H1 (cell line): ENCODE measurements around the gene SAMD4A. TPM values are rescaled to one million over a fixed set of nuclear protein-coding genes. Genes with fewer than 3 reads are reported as not detected.

ENCODE experiments used
- CTCF ChIA-PET: fragments of 300-600 bp; sonication (Branson Sonifier 250); formaldehyde crosslinking; loops from one replicate; lab custom pipeline; 2021; ENCODE audit not compliant: partially characterized antibody; lab: Charles Lee
- POLR2A ChIA-PET: fragments of 300-600 bp; sonication (Branson Sonifier 250); formaldehyde crosslinking; loops from one replicate; lab custom pipeline; 2021; ENCODE audit warnings: inconsistent platforms; ENCODE audit not compliant: partially characterized antibody; lab: Charles Lee
- DNase-seq, 2 experiments: peaks; one replicate each; pipeline versions ENCODE4 v3.0.0 to v3.0.0-alpha.2; 2010 to 2022; ENCODE audit warnings: low spot score in 2 of 2, low read depth in 1 of 2, mixed read lengths in 1 of 2
- FAIRE-seq: peaks from 2 replicates; lab custom pipeline; 2011; peaks lifted over from hg19 to GRCh38; lab: Jason Lieb, UNC
- H2AFZ ChIP-seq: 2 replicates; pipeline ENCODE4 v1.8.1; 2012; ENCODE audit warnings: low read length, inconsistent platforms
- H2AK5ac ChIP-seq: 2 replicates; pipeline ENCODE4 v1.6.1; 2013; ENCODE audit warnings: low read depth, low read length
- H2BK120ac ChIP-seq: replicated peaks from 2 replicates; pipeline ENCODE3; 2013; ENCODE audit warnings: low read depth, low read length, inconsistent platforms
- H2BK12ac ChIP-seq: 2 replicates; pipeline ENCODE4 v1.6.1; 2013; ENCODE audit warnings: low read depth, low read length
- H2BK15ac ChIP-seq: 2 replicates; pipeline ENCODE4 v1.6.1; 2013; ENCODE audit warnings: low read length
- H2BK20ac ChIP-seq: 2 replicates; pipeline ENCODE4 v1.6.1; 2013; ENCODE audit warnings: low read length
- H2BK5ac ChIP-seq: 2 replicates; pipeline ENCODE4 v1.6.1; 2013; ENCODE audit warnings: low read depth, low read length
- H3K14ac ChIP-seq: 2 replicates; pipeline ENCODE4 v1.6.1; 2013; ENCODE audit warnings: inconsistent platforms; ENCODE audit not compliant: insufficient read length
- H3K18ac ChIP-seq: 2 replicates; pipeline ENCODE4 v1.6.1; 2013; ENCODE audit warnings: low read length; ENCODE audit errors: extremely low read depth
- H3K23ac ChIP-seq: 2 replicates; pipeline ENCODE4 v1.6.1; 2013; ENCODE audit warnings: inconsistent platforms; ENCODE audit not compliant: insufficient read length
- H3K23me2 ChIP-seq: 2 replicates; pipeline ENCODE4 v1.6.1; 2013; ENCODE audit warnings: low read depth, low read length
- H3K27ac ChIP-seq: 2 replicates; pipeline ENCODE4 v1.6.1; 2011; ENCODE audit warnings: low read depth, low read length, inconsistent platforms
- H3K27me3 ChIP-seq, 4 experiments: replicated peaks in 1 of 4; 1 replicate in 1 of 4; 2 replicates in 3 of 4; pipeline versions ENCODE4 v1.6.1 to v1.8.1; 2011 to 2013; ENCODE audit warnings: low read length in 3 of 4, mild to moderate bottlenecking in 3 of 4, inconsistent platforms in 2 of 4, mixed read lengths in 2 of 4, moderate library complexity in 1 of 4; ENCODE audit not compliant: control insufficient read depth in 3 of 4, insufficient read depth in 3 of 4; ENCODE audit errors: extremely low read depth in 1 of 4
- H3K36me3 ChIP-seq, 4 experiments: 2 replicates each; pipeline versions ENCODE4 v1.6.1 to v1.8.1; 2011 to 2013; ENCODE audit warnings: mild to moderate bottlenecking in 4 of 4, low read length in 3 of 4, moderate library complexity in 2 of 4, control low read depth in 1 of 4, inconsistent platforms in 1 of 4; ENCODE audit not compliant: insufficient read depth in 4 of 4, control insufficient read depth in 2 of 4
- H3K4ac ChIP-seq: replicated peaks from 2 replicates; pipeline ENCODE3; 2013; ENCODE audit warnings: low read length, low read depth, mixed read lengths, inconsistent platforms; ENCODE audit not compliant: insufficient read length
- H3K4me1 ChIP-seq, 4 experiments: replicated peaks in 1 of 4; 1 replicate in 1 of 4; 2 replicates in 3 of 4; pipeline versions ENCODE4 v1.6.1 to v1.8.1; 2011 to 2013; ENCODE audit warnings: low read length in 3 of 4, inconsistent platforms in 2 of 4, mixed read lengths in 1 of 4; ENCODE audit not compliant: insufficient read depth in 4 of 4, control insufficient read depth in 3 of 4
- H3K4me2 ChIP-seq, 2 experiments: 2 replicates each; pipeline versions ENCODE4 v1.6.1 to v1.8.1; 2011 to 2013; ENCODE audit warnings: low read depth in 2 of 2, low read length in 2 of 2, control low read depth in 1 of 2, inconsistent platforms in 1 of 2, mild to moderate bottlenecking in 1 of 2; ENCODE audit not compliant: insufficient read depth in 1 of 2
- H3K4me3 ChIP-seq, 4 experiments: fragments of 200-600, 300-600 bp in 1 of 4; sonication (generic), shearing (Covaris generic), sonication (Bioruptor Twin) in 1 of 4; 2 replicates each; pipeline versions ENCODE4 v1.5.1 to v1.8.1; 2011 to 2016; ENCODE audit warnings: low read length in 4 of 4, low read depth in 3 of 4, control low read depth in 2 of 4, inconsistent platforms in 2 of 4, mild to moderate bottlenecking in 2 of 4, mixed read lengths in 1 of 4, moderate library complexity in 1 of 4; ENCODE audit not compliant: insufficient read depth in 2 of 4; ENCODE audit errors: extremely low read depth in 1 of 4
- H3K56ac ChIP-seq: replicated peaks from 2 replicates; pipeline ENCODE3; 2013; ENCODE audit warnings: low read depth, mild to moderate bottlenecking, mixed read lengths, low read length, inconsistent platforms; ENCODE audit not compliant: insufficient read length
- H3K79me1 ChIP-seq: 2 replicates; pipeline ENCODE4 v1.6.1; 2013; ENCODE audit warnings: low read depth, low read length, control low read depth
- H3K79me2 ChIP-seq, 2 experiments: 2 replicates each; pipeline versions ENCODE4 v1.6.1 to v1.8.1; 2012 to 2013; ENCODE audit warnings: low read length in 2 of 2, mild to moderate bottlenecking in 2 of 2, inconsistent platforms in 1 of 2; ENCODE audit not compliant: insufficient read depth in 2 of 2, control insufficient read depth in 1 of 2
- H3K9ac ChIP-seq, 4 experiments: replicated peaks in 1 of 4; 1 replicate in 1 of 4; 2 replicates in 3 of 4; pipeline versions ENCODE4 v1.6.1 to v1.8.1; 2011 to 2013; ENCODE audit warnings: low read depth in 3 of 4, low read length in 3 of 4, control low read depth in 2 of 4, mild to moderate bottlenecking in 2 of 4, moderate library complexity in 2 of 4, inconsistent platforms in 1 of 4; ENCODE audit errors: extremely low read depth in 1 of 4
- H3K9me3 ChIP-seq, 2 experiments: 2 replicates each; pipeline versions ENCODE4 v1.6.1 to v1.8.1; 2012 to 2013; ENCODE audit warnings: mild to moderate bottlenecking in 2 of 2, moderate library complexity in 2 of 2, control low read depth in 1 of 2, inconsistent platforms in 1 of 2, low read depth in 1 of 2, low read length in 1 of 2, mixed read lengths in 1 of 2; ENCODE audit not compliant: insufficient read depth in 2 of 2
- H4K20me1 ChIP-seq, 2 experiments: replicated peaks in 1 of 2; 2 replicates each; pipeline versions ENCODE3 to v1.8.1; 2011 to 2013; ENCODE audit warnings: inconsistent platforms in 2 of 2, low read length in 2 of 2, mild to moderate bottlenecking in 1 of 2; ENCODE audit not compliant: insufficient read depth in 2 of 2, control insufficient read depth in 1 of 2
- H4K5ac ChIP-seq: 2 replicates; pipeline ENCODE4 v1.6.1; 2013; ENCODE audit warnings: low read length, low read depth, mixed read lengths, inconsistent platforms; ENCODE audit not compliant: insufficient read length
- H4K8ac ChIP-seq: 2 replicates; pipeline ENCODE4 v1.8.0; 2013; ENCODE audit warnings: mild to moderate bottlenecking, moderate library complexity, low read length, inconsistent platforms; ENCODE audit not compliant: insufficient read depth; ENCODE audit errors: extremely low read depth
- H4K91ac ChIP-seq: replicated peaks from 2 replicates; pipeline ENCODE3; 2013; ENCODE audit warnings: low read length, mixed read lengths, inconsistent platforms; ENCODE audit not compliant: insufficient read length
- CBX5 ChIP-seq: fragments of 300-800, 300-1000 bp; sonication (generic); IDR thresholded peaks from 2 replicates; pipeline ENCODE4 v1.7.1; 2016; ENCODE audit warnings: antibody characterized with exemption, low read length, low read depth
- CHD2 ChIP-seq: IDR thresholded peaks from 2 replicates; pipeline ENCODE4 v1.6.1; 2012; ENCODE audit warnings: low read length, improper control_type of control experiment
- CREB1 ChIP-seq: IDR thresholded peaks from 2 replicates; pipeline ENCODE4 v1.6.1; 2012; ENCODE audit warnings: inconsistent platforms
- CTBP2 ChIP-seq: IDR thresholded peaks from 2 replicates; pipeline ENCODE4 v1.7.0; 2011; ENCODE audit warnings: borderline replicate concordance, mild to moderate bottlenecking, moderate library complexity, mixed read lengths, low read length; ENCODE audit not compliant: insufficient read depth, insufficient read length
- EGR1 ChIP-seq: IDR thresholded peaks from 2 replicates; pipeline ENCODE4 v1.6.1; 2011; ENCODE audit warnings: low read depth, low read length, borderline replicate concordance
- GABPA ChIP-seq: IDR thresholded peaks from 2 replicates; pipeline ENCODE4 v1.6.1; 2011; ENCODE audit warnings: mild to moderate bottlenecking, low read length, moderate library complexity, borderline replicate concordance; ENCODE audit not compliant: insufficient read depth
- HDAC2 ChIP-seq, 2 experiments: fragments of 300-600 bp in 1 of 2; sonication (generic) in 1 of 2; IDR thresholded peaks; 2 replicates each; pipeline ENCODE4 v1.6.1; 2011 to 2012; ENCODE audit warnings: low read depth in 2 of 2, low read length in 2 of 2, mild to moderate bottlenecking in 2 of 2, moderate library complexity in 2 of 2, borderline replicate concordance in 1 of 2, inconsistent platforms in 1 of 2
- JUN ChIP-seq: IDR thresholded peaks from 2 replicates; pipeline ENCODE4 v1.6.1; 2011; ENCODE audit warnings: low read depth, mild to moderate bottlenecking, improper control_type of control experiment, low read length
- KDM4A ChIP-seq: IDR thresholded peaks from one replicate; pipeline ENCODE4 v1.7.1; 2012; ENCODE audit warnings: low read depth, mild to moderate bottlenecking, moderate library complexity, low read length, inconsistent platforms; ENCODE audit not compliant: severe bottlenecking
- MAFK ChIP-seq: IDR thresholded peaks from 2 replicates; pipeline ENCODE4 v1.6.1; 2012; ENCODE audit warnings: low read depth, mild to moderate bottlenecking, improper control_type of control experiment, low read length
- POLR2A ChIP-seq, 2 experiments: IDR thresholded peaks; 1 replicate in 1 of 2; 2 replicates in 1 of 2; pipeline ENCODE4 v1.6.1; 2011; ENCODE audit warnings: low read depth in 2 of 2, low read length in 2 of 2, mild to moderate bottlenecking in 2 of 2; ENCODE audit errors: control extremely low read depth in 1 of 2
- POLR2AphosphoS5 ChIP-seq: IDR thresholded peaks from 2 replicates; pipeline ENCODE4 v1.6.1; 2011; ENCODE audit warnings: low read depth, low read length
- SP2 ChIP-seq: IDR thresholded peaks from 2 replicates; pipeline ENCODE4 v1.6.1; 2012; ENCODE audit warnings: mild to moderate bottlenecking, low read length, inconsistent platforms
- SP4 ChIP-seq: IDR thresholded peaks from 2 replicates; pipeline ENCODE4 v1.6.1; 2012; ENCODE audit warnings: low read length, inconsistent platforms
- TAF1 ChIP-seq: IDR thresholded peaks from 2 replicates; pipeline ENCODE4 v1.6.1; 2011; ENCODE audit warnings: mild to moderate bottlenecking, low read depth, low read length
- TAF7 ChIP-seq: optimal IDR thresholded peaks from 2 replicates; pipeline ENCODE3; 2011; ENCODE audit warnings: low read depth, mild to moderate bottlenecking, inconsistent platforms, low read length, moderate library complexity, borderline replicate concordance
- WGBS, 2 experiments: shearing (Covaris generic) in 1 of 2; methylation state at CpG; one replicate each; pipeline versions ENCODE4 v1.1.6 to v1.1.7; 2013 to 2015; ENCODE audit warnings: low lambda C conversion rate in 2 of 2, mixed read lengths in 2 of 2, inconsistent platforms in 1 of 2, low coverage in 1 of 2, missing lambda C conversion rate in 1 of 2; ENCODE audit not compliant: insufficient replicate concordance in 2 of 2, insufficient coverage in 1 of 2, insufficient read length in 1 of 2; ENCODE audit errors: extremely low coverage in 1 of 2, missing lambda C conversion rate in 1 of 2; 5-methylcytosine and 5-hydroxymethylcytosine counted together
- polyA plus RNA-seq, 7 experiments: library from polyadenylated mRNA; depleted of rRNA in 3 of 7; stranded (reverse) in 5 of 7; unstranded in 2 of 7; fragments of >200 nt in 5 of 7; fragments of 200-250 nt in 2 of 7; gene quantifications; 1 replicate in 5 of 7; 2 replicates in 1 of 7; 4 replicates in 1 of 7; pipeline versions ENCODE4 v1.2.1 to v1.2.3, GENCODE V29; 2011 to 2013; ENCODE audit warnings: missing spikeins in 2 of 7, mixed read lengths in 2 of 7
- total RNA-seq: library from RNA; stranded (reverse); fragmentation: NEBNext Ultra II Directional; extraction: Animal tissue kit (Norgen Biotek cat#: 25700); gene quantifications from 2 replicates; pipeline ENCODE4 v1.2.1, GENCODE V29; 2021

Gene SAMD4A
- total and polyA plus RNA-seq, 2 of the 8 experiments (the other 6 are each of a cell fraction or from before 2014, with no cell fraction given), result 2.4 to 12.3 TPM

DNA sequence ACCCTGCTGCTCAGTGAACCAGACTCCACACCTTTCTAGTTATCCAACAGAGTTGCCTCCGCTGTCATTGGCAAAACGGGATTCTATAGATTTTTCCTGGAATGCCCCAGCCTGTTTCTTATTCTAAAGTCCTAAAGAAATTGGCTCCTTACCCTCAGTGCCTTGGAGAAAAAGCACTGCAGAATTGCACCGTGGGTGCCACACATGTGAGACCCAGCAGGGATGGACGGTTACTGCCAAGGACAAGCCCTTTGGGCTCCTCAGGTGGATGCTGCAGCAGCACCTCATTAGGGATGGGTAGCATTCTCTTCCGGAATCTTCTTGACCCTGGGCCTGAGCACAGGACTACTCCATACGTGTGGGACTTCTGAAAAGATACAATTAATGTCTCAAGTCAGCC lies 214.2 kb downstream of the SAMD4A start:
- no peak for FAIRE-seq
- Histone ChIP-seq H2AFZ (no peak overlapping the region), H2BK12ac (no peak overlapping the region), H3K36me3 (no peaks in the 10 kb centered on the region), H3K23me2 (no peaks in the 10 kb centered on the region; the same call in 1 of the 2 replicates), H3K27me3 (no peaks in the 10 kb centered on the region), H3K4ac (no peak overlapping the region), H3K4me2 (no peak overlapping the region), H3K23ac (no peak overlapping the region), H3K27ac (no peak overlapping the region), H3K9ac (no peak overlapping the region), H3K4me3 (no peak overlapping the region), H4K8ac (no peak overlapping the region), H3K79me2 (no peaks in the 10 kb centered on the region), H4K5ac (no peak overlapping the region), H2BK15ac (no peak overlapping the region), H3K56ac (no peak overlapping the region), H3K18ac (no peak overlapping the region), H3K9me3 (no peaks in the 10 kb centered on the region), H3K4me1 (no peaks in the 10 kb centered on the region), H4K91ac (no peak overlapping the region), H3K79me1 (no peaks in the 10 kb centered on the region), H2AK5ac (no peak overlapping the region), H2BK20ac (no peak overlapping the region), H2BK5ac (no peak overlapping the region), H2BK120ac (no peak overlapping the region), H3K14ac (no peak overlapping the region), H4K20me1 (no peaks in the 10 kb centered on the region)
- ChIA-PET POLR2A (no interaction called here), CTCF (interaction anchor here (6.0 to 8.7 kb wide), 2 partner anchors 6 to 24 kb away, joined by 62 to 76 read pairs; no protein-coding TSS in a partner anchor)
- DNase-seq, result no peak
- WGBS, 2 experiments, result 91% methylated on average over 6 of the region's 6 CpGs; no CpG with 5 or more reads in 1 of the 2 experiments
- TF ChIP-seq CBX5, result no peak
- TF ChIP-seq SP2, result no peak
- TF ChIP-seq TAF1, result no peak
- TF ChIP-seq EGR1, result no peak
- TF ChIP-seq CTBP2, result no peak
- no peak for TF ChIP-seq SP4
- TF ChIP-seq TAF7, result no peak
- TF ChIP-seq MAFK, result no peak
- TF ChIP-seq CREB1, result no peak
- no peak for TF ChIP-seq KDM4A
- no peak for TF ChIP-seq JUN
- TF ChIP-seq GABPA, result no peak
- no peak for TF ChIP-seq POLR2A (IDR thresholded peaks at IDR 0.05; ENCODE audit: control extremely low read depth in 1 of 2, low read depth in 2 of 2, low read length in 2 of 2)
- TF ChIP-seq HDAC2 (IDR thresholded peaks at IDR 0.05; ENCODE audit: borderline replicate concordance in 1 of 2, low read depth in 2 of 2, low read length in 2 of 2), result no peak
- TF ChIP-seq CHD2, result no peak
- TF ChIP-seq POLR2AphosphoS5, result no peak
